ENCODE data around the gene MRPL37.
"Not testable (repeated sequence)": the region's sequence is repeated elsewhere in the genome, so short reads cannot be mapped to it uniquely, and the experiment has no call there.

MRPL37 gene

DNA sequence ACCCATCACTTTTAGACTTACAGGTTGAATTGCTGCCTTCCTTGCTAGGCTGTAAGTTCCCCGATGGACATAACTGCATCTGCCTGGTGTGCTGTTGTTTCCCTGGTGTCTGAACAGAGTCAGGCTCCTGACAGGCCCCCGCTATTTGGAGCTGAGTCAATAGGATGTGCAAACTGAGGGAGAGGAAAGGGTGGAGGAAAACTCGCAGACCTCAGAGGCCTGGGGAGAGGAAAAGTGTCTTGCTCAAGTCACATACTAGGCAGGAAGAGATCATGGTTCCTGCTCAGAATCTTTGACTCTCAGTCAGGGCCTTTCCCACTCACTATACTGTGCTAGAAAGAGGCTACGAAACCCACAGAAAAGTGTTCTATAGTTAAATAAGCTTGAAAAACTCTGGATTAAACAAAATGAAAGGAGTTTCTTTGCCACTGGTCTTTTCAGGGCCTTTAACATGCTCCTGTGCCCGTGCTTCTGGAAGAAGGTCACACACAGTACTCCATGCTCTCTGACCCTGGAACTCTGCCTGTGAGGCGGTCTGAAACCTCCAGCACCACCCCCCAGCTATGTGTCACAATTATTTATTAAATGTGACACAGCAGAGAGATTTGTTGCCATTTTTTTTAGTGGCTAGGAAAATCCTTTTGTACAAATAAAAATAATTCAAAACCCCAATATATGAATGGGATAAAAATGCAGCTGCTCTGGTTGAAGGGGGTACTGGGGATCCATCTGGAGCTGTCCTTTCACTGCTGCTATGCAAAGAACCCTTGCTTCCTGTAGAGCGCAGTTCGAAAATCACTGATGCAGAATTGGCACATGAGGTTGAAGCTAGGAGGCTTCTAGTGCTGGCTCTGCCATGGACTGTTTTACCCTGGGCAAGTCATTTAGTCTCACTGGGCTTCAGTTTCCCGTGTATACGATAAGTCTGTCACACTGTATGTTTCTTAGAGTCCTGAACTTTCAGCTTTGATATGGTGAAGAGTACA is 27.1 kb upstream of the MRPL37 start:
- no peak for DNase-seq

DNA sequence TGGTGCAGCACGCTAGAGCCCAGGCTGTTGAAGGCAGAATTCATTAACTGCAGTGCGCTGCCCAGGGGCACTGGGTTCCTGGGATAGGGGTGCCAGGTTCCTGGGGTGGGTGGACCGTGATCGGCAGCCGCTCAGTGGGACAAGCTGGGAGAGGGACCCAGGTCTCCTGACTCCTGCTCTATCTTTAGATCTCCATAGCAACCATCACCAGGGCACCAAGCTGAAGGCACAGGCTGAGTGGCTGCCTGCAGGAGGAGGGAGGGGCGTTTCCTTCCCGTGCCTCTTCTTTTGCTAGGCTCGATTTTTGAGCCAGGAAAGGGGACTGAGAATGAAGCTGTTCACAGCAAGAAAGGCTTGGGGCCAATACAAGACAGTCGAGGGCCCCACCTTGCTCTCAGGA is 26.3 kb upstream of the MRPL37 start:
- DNase-seq = no peak

DNA sequence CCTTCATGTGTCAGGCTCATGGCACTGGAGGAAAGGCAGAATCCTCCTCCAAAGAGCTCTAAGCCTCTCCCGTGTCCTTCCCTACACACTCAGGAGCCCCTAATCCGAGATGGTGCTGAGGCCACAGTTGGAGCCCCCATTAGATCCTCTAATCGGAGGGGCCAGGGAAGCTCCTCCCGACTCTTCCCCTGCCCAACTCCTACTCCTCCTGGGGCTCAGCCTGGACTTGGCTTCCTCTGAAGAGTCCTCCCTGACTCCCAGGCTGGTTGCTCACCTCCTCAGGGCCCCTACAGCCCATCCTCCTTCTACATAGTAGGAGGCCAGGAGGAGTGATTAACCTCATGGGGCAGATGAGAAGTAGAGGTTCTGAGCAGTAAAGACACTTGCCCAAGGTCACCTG is 25.9 kb upstream of the MRPL37 start:
- DNase-seq = no peak

DNA sequence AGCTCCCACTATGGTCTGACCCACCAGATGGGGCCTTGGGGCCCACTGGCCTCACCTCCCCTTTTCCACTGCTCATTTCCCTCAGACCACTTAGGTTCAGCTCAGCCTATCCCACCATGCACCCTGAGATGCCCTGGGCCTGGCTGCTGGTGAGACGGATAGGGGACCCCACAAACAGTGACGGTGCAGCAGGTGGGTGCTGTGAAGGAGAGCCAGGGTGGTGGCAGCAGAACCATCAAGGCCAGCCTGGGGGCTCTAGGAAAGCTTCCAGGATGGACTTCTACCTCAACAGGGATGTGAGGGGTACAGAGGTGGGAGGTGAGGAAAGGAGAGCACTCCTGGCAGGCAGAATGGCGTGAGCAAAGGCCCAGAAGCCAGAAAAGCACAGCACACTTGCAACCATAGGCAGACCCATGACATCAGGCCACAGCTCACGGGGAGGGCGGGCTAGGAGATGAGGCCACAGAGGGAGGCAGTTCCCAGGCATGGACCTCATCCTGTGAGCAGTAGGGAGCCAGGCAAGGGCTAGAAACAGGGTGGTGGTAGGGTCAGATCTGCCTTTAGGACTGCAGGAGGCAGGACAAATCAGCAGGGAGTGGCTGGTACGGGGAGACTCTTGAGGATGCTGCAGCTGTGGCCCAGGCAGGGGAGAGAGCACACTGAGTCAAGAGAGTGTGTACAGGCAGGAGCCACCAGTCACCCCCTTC is 23.2 kb upstream of the MRPL37 start:
- DNase-seq = no peak

DNA sequence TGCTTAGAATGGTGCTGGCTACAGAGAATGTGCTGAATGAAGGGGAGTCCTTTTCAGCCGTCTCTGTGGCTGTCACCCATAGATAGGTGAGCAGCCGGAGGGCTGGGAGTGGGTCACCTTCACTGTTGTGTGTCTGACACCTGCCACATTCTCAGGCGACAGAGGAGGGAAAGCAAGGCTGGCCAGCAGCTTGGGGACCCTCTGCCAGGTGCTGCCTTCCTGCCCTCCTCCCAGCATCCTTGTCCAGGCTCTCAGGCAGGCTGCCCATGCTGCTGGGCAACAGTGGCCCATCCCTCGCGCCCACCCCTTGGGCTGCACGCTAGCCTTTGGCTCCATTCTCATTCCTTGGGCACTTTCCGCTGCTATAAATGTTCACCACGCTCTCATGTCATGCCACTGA is 22.2 kb upstream of the MRPL37 start:
- DNase-seq = no peak

DNA sequence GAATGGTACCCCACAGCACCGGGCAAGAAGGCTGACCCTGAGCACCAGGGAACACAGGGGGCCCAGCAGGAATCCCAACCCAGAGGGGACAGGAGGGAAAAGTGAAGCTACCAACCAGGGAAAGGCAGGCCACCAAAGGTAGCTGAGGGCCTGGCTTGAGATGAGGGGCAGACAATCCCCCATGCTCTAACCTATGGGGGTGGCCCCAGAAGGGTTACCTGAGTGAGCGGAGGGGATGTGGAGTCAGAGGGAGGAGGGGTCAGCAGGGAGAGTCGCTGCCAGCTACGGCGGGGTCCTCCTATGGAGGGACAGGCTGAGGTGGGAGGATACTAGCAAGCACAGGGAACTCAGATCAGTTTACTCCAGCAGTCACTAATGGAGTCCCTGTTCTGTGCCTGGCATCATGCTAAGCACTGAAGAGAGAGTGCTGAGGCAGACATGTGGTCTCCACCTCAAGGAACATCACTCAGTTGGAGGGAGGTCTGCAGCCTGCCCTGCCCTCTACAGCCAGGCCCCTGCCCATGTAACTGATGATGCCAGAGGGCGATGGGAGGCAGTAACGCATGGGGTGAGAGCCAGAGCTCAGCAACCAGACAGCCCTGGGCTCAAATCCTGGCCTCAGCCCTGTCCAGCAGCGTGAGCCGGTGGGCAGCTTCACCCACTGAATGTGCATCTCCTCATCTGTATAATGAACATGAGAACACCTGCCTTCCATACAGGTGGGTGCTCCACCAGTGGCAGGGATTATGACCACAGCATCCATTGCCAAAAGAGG is 21.5 kb upstream of the MRPL37 start:
- DNase-seq = no peak

DNA sequence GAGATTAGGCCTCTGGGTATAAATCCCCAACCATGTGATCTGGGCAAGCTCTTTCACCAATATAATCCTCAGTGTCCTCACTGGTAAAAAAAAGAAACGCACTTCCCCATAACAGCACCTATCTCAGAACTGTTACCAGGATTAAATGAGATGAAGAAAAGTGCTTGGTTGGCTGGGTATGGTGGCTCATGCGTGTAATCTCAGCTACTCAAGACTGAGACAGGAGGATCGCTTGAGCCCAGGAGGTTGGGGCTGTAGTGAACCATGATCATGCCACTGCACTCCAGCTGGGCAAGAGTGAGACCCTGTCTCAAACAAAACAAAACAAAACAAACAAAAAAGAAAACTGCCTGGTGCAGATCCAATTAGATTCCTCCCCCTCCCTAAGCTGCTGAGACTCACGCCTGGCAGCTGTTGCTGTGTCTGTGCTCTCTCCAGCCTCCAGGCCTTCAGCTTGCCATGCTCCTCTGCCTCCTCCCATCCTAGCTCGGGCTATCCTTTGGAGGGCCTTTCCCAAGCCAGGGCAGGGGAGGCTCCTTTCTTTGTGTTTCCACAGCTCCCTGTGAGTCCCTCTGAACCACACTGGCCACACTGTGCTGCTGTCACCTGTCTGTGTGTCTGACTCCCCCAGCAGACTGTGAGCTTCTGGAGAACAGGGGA is 19.1 kb upstream of the MRPL37 start:
- DNase-seq = no peak

DNA sequence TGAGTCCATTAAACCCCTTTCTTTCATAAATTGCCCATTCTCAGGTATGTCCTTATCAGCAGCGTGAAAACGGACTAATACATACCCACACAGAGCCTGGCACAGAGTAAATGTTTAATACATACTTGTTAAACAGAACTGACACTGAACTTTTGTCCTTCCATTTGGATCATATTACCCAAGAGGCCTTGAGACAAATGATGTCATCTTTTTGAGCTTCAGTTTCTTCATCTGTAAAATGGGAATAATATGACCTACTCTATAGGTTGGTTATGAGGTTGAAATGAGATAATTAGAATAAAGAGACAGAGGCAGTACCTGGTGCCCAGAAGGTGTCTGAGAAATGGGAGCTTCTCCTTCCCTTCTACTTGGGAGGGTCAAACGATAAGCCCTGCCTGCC is 13.9 kb upstream of the MRPL37 start:
- DNase-seq = no peak

DNA sequence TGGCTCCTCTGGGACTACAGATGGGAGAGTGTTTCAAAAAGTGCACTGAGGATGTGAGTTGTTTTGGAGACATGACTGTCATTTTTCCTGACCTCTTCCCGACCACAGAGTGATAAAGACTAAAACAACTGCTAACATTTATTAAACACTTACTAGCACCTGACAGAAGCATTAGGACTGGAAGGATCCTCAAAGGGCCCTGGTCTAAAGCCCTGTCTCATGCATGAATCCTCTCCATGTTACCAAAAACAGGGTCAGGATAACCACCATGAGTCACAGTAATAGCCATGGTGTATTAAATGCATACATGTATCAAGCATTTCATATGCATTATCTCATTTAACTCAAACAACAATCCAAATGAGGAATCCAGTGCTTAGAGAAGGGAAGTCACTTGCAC is 11.7 kb upstream of the MRPL37 start:
- no peak for DNase-seq

DNA sequence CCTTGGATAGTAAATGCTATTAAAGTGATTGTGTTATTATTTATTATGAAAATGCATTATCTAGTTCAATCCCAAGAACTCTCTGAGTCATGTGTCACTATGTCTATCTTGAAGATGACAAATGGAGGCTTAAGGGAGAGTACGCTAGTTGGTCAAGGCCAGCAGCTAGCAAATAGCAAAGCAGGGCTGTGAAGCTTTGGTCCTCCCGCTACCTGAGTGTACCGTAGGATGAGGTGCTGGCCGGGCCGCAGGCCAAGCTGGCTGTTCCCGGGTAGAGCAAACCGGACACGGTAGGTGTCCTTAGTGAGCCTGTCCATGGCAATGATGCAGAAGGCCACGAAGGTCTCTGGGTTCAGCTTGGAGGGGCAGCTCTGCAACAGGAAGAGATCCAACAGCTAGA is 9.4 kb upstream of the MRPL37 start:
- DNase-seq = no peak

DNA sequence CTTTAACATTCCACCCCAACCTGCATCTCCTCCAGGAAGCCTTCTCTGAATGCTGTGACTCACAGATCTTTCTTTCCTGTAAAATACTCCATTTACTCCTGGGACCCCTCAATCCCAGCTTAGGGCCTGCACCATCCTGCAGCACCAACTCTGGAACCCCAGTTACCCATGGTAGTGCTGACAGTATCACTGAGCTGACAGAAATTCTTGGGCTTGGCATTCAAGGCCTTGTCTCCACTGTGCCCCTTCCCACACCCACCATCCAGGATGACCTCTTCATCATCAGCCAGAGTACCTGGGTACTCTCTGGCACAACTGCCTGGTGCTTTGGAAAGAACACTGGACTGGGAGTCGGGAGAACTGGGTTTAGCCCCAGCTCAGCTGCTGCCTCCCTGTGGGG is 8.4 kb upstream of the MRPL37 start:
- no peak for DNase-seq

DNA sequence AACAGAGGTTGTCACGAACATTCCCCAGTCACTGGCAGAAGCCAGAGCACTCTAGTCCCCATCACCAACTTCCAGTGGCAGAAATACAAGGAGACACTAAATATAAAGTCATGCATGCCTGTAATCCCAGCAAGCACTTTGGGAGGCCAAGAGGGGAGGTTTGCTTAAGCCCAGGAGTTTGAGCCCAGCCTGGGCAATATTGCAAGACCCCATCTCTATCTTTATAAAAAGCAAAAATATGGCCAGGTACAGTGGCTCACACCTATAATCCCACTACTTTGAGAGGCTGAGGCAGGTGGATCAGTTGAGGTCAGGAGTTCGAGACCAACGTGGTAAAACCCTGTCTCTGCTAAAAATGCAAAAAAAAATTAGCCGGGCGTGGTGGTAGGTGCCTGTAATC is 6.5 kb upstream of the MRPL37 start:
- DNase-seq = no peak

DNA sequence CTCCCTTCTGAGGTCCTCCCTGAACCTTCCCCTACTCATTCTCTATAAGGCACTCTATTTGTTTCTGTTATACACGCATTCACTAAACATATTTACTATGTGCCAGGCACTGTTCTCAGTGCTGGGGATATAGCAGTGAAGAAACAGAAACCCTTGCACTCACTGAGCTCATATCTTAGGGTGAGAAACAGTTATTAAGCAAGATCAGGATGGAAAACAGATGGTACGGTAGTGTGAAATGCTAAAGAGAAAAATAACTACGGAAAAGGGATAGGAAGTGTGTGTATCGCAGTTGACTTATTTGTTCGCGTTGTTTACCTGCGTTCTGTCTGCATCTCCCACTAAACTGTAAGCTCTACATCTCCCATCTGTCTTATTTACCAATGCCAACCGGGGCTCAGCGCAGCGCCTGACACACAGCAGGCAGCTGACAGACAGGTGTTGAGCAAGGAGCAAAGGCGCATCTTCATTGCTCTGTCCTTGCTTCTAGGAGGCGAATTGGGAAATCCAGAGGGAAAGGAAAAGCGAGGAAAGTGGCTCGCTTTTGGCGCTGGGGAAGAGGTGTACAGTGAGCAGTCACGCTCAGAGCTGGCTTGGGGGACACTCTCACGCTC is 709 bp upstream of the MRPL37 start:
- DNase-seq = no peak

DNA sequence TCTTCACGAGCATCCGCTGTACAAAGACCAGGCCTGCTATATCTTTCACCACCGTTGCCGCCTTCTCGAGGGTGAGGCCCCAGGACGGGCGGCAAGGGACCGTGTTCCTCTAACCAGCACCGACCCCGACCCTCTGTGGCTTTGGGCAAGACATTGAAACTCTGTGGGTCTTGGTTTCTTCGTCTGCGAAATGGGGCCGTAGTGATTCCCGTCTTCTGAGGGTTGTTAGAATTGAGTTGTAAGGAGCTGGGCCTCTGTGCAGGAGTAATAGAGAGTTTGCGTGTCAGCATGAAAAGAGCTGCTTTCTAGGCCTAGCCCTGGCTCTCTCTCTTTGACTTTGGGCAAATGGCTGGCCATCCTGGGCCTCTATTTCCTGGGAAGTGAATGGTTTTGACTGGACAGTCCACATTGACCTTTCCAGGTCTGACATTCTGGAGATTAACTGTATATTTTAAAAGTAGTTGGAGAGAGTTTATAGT is 591 bp downstream of the MRPL37 start:
- DNase-seq = no peak

DNA sequence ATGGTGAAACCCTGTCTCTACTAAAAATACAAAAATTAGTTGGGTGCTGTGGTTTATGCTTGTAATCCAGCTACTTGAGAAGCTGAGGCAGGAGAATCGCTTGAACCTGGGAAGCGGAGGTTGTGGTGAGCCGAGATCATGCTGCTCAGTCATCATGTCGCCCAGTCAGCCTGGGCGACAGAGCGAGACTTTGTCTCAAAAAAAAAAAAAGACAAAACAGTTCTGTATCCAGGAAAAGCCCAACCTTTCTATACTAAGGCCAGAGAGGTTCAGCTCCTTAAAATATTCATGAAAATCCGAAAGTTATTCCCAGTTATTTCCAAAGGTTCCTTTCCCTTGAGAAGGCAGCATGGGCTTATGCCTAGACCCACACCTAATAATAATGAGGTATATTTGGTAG is 4.2 kb downstream of the MRPL37 start:
- DNase-seq = no peak

DNA sequence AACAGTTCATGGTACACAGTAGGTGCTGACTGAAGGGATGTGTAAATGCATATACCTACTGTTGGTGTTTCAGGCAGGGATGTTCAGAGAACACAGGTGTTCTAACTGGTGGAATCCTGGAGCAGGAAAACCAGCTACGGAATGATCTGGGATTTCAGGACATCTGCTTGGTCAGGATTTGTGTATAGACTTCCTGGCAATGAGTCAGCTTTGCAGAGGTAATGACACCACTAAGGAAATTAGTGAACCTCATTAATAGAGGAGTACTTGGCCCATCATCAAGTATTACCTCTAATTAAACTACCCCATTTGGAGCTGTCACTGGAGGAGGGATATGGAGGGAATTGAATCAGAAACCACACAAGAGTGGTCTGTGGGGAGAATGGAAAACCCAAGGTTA is 7.3 kb downstream of the MRPL37 start:
- DNase-seq = no peak

DNA sequence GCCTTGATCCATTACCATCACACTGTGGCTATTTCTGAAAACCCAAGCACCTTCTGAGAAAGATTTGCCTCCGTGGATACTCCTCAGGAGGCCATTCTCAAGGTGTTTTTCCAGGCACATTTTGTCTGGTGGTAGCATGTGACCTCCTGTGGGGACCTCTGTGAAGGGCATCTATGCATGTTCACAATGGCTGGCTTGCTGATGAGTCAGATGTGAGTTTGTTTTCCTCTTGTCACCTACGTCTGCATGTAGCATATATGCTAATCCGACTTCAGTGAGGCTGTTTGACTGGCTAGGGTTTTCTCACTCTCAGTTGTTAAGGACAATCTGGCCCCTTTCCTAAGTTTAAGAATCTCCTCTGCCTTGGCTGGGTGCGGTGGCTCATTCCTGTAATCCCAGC is 7.9 kb downstream of the MRPL37 start:
- DNase-seq = not testable (repeated sequence)

DNA sequence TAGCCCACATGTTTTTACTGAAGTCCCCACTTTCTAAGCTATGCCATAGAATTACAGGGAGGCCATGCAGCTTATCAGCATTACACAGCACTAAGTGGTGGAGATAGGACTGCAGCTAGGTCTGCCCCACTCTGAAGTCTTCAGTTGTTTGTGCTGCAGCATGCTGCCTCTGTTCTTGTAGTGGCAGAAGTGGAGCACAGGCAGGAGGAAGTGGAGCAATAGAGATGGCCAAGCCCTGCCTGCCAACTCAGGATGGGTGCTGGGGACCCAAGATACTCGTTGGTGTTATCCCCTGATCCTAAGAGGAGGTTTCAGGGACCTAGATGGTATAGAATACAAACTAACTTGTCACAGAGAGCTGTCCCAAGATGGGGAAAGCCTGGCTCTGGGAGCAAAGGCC is 12.9 kb downstream of the MRPL37 start:
- no peak for DNase-seq

DNA sequence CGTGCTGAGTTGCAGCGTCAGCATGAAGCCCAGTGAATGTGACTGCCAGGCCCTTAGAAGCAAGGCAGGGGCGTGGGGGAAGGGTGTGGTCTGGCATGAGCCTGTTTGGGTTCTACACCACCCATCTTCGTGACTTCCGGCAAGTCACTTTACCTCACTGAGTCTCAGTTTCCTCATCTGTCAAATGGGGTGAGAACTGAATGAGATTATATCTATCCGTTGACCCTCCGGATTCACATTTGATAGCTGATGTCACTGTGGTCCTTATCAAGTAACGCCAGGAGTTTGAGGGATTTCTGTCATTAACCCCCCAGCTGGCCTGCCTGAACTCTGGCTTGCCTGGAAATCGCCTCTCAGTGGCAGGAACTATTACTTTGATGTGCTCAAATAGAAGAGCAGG is 15.6 kb downstream of the MRPL37 start:
- no peak for DNase-seq

DNA sequence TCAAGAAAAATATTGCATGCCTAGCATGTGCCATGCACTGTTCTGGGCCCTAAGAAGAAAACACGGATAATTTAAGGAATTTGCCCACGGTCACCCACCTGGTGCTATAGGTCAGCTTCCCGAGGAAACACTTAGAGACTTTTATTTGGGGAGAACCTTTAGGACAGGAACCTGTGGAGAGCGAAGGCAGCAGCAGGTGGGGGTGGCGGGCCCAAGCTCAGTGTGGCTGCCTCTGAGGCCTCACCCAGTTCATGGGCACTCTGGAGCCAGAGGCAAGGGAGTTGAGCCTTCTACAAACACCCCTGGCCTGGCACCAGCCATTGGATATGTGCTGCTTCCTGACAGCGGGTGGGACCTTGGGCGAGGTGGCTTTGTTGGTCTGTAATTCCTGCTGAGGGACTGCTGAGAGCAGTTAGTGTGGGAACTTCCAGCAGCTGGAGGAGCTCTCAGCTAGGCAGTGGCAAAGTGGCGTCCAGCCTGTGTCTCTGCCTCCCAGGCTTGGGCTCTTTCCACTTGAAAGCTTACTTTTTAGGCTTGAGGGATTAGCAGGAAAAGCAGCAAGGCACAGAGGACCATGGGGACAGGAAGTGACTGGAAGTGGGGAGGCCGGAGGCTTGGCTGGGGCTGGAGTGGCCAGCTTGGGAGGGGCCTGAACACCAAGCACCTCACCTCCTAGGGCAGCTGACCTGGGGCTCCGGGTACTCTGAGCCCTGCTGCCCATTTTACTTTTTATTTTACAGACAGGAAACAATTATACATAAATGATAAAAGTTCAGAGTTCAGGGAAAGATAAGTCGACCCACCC is 19.1 kb downstream of the MRPL37 start:
- DNase-seq = no peak

DNA sequence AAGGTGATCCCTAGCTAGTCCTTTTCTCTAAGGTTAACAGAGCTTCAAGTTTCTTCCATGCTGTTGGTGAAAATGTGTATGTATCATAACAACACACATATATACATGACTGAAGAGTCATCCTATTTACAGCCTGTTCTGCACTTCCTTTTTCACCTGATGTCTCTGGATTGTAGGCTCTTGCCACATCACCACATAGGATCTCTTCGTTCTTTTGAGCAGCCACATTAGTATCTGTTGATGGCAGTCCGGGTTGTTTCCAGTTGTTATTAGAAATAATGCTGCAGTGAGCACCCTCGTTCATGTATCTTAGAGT is 19.7 kb downstream of the MRPL37 start:
- DNase-seq = no peak
